GM21528 (cell line): ENCODE measurements around the gene RNF168.
A peak's percentile ranks its signal among the peaks of the same experiment; 100 is the strongest.
"Not testable (repeated sequence)": the region's sequence is repeated elsewhere in the genome, so short reads cannot be mapped to it uniquely, and the experiment has no call there.

Experiments
- ATAC-seq: cut with Tn5 transposase; IDR thresholded peaks from one replicate; pipeline ENCODE4 v1.9.1; 2021; ENCODE audit warnings: mild to moderate bottlenecking, moderate library complexity; ENCODE audit not compliant: unreplicated experiment, low FRiP score

Gene RNF168

DNA sequence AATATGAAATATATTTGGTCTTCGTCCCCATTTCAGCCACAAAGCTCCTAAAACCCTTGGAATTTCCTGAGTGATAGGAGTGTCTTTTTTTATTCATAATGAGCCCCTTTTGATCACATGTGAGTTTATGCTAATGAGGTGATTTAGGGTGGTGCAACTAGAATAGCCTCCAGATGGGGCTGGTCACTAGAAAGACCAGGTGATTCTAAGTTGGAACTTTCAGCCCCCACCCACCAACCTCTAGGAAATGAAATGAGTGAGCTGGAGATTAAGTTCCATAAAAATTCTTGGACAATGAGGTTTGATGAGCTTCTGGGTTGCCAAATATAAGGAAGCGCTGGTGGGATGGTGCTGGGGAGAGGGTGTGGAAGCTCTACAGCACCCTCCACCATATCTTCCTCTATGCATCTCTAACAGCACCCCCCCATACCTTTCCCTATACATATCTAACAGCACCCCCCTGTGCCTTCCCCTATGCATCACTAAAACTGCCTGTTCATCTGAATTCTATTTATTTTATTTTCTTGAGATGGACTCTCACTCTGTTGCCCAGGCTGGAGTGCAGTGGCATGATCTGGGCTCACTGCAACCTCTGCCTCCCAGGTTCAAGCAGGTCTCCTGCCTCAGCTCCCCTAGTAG lies 13.7 kb upstream of the RNF168 start:
- no peak for ATAC-seq

DNA sequence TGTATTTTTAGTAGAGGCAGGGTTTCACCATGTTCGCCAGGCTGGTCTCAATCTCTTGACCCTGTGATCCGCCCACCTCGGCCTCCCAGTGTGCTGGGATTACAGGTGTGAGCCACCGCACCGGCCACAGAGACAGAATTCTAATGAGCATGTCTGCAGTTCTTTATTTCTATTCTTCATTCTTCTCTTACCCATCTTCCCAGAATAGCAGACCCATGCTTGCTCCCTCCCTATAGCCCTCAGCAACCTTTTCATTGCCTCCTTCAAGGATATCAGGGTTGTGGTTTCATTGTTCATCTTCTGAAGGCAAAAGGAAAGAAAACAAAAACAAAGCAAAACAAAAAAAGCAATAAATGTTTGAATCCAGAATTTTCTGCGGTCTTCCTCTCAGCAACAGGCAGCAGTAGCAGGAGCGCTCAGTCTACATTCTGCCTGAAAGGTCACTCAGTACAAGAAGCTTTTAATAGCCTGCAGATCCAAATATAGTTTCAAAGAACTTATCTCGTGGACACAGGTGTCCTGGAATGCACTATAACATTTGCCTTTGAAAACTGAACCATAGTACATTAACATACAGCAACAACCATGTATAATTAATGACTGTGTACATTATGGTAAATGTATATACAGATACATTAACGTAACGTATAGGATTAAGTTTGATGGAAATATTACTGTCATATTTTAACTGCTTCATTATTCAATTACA lies 11.5 kb upstream of the RNF168 start, which contains the start of gene SMCO1:
Gene SMCO1, minus strand, starts transcription at position 434 of the 709 bp plus-strand sequence. Its CDS starts 137 bp downstream, at position 297.
- no peak for ATAC-seq

DNA sequence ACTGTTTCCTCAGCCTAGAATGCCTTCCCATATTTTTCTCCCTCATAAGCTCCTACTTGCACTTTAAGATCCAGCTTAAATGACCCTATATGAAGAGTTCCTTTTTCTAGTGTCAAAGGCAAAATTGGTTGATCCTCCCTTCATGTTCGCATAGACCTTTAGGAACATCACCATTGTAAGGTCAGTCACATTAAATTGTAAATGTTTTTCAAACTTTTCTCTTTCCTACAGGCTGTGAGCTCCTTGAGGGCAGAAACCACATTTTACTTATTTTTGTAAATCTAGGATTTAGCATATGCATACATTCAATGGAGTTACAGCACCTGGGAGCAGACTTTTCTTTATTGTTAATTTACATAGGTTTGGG lies 10.8 kb upstream of the RNF168 start:
- ATAC-seq: no peak

DNA sequence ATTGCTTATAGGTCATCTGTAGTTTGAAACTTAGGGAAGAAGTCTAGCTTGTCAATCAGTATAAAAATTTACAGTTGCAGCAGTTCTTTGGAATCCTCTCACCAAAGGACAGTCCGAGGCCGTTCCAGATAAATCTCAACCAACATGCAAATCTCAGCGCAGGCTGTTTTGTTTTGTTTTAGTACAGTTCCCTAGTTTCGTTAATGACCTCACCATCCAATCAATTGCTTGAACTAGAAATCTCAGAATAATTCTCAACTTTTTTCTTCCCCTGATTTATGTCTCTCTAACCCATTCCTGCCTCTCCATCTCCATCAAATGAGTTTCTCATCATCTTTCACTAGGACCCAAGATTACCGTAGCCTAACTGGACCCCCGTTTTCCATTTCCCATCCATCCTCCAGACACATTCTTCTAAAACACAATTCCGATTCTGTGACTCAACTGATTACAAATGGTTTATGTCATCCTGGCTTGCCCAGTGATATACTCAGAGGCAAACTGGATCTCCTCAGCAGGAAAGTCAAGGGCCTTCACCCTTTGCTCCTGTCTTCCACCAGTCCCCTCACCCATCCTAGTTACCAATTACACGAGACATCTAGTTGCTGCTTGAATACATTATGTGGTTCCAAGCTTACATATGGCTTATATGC lies 10.3 kb upstream of the RNF168 start:
- no peak for ATAC-seq

DNA sequence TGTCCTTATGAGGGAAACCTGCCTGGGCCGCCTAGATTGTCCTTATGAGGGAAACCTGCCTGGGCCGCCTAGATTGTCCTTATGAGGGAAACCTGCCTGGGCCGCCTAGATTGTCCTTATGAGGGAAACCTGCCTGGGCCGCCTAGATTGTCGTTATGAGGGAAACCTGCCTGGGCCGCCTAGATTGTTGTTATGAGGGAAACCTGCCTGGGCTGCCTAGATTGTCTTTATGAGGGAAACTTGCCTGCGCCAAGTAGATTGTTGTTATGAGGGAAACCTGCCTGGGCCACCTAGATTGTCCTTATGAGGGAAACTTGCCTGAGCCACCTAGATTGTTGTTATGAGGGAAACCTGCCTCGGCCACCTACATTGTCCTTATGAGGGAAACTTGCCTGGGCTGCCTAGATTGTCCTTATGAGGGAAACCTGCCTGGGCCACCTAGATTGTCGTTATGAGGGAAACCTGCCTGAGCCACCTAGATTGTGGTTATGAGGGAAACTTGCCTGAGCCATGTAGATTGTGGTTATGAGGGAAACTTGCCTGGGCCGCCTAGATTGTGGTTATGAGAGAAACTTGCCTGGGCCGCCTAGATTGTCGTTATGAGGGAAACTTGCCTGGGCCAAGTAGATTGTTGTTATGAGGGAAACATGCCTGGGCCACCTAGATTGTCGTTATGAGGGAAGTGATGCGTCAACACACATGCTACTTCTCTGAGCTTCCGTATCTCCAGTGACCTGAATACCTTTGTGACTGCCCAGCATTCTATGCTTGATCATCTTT lies 8.3 kb upstream of the RNF168 start:
- ATAC-seq: not testable (repeated sequence)

DNA sequence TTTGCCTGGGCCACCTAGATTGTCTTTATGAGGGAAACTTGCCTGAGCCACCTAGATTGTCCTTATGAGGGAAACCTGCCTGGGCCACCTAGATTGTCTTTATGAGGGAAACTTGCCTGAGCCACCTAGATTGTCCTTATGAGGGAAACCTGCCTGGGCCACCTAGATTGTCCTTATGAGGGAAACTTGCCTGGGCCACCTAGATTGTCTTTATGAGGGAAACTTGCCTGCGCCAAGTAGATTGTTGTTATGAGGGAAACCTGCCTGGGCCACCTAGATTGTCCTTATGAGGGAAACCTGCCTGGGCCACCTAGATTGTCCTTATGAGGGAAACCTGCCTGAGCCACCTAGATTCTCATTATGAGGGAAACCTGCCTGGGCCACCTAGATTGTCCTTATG lies 7.5 kb upstream of the RNF168 start:
- ATAC-seq: not testable (repeated sequence)

DNA sequence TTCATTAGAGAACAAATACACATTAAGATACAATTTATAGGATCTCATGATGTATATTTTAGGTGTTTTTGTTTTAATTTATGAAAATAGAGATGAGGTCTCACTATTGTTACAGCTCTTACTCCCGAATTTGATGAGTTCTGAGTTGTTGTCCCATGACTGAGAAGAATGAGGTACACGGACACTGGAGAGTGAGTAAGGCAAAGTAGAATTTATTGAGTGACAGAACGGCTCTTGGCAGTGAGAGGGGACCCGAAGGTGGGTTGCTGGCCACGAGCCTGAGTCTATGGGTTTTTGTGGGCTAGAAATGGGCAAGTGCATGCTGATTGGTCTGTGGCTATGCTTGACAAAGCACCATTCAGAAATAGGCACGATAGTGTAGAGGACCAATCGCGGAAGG lies 3.1 kb upstream of the RNF168 start:
- no peak for ATAC-seq

DNA sequence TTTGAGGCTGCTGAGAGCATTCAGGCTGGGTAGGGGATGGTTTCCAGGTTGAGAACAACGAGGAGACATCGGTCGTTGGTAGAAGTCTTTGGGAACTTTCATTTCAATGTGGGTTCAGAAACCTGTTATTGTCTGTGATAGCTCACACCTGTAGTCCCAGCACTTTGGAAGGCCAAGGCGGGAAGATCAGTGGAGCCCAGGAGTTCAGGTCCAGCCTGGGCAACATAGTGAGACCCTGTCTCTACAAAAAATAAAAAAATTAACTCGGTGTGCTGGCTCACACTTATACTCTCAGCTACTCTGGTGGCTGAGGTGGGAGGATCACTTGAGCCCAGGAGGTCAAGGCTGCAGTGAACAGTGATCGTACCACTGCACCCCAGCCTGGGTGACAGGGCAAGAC lies 988 bp upstream of the RNF168 start:
- no peak for ATAC-seq

DNA sequence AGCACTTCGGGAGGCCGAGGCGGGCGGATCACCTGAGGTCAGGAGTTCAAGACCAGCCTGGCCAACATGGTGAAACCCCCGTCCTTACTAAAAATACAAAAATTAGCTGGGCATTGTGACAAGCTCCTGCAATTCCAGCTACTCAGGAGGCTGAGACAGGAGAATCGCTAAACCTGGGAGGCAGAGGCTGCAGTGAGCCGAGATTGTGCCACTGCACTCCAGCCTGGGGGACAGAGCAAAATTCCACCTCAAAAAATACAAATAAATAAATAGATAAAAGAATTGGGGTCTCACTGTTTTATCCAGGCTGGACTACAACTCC lies 470 bp upstream of the RNF168 start:
- ATAC-seq: not testable (repeated sequence)

DNA sequence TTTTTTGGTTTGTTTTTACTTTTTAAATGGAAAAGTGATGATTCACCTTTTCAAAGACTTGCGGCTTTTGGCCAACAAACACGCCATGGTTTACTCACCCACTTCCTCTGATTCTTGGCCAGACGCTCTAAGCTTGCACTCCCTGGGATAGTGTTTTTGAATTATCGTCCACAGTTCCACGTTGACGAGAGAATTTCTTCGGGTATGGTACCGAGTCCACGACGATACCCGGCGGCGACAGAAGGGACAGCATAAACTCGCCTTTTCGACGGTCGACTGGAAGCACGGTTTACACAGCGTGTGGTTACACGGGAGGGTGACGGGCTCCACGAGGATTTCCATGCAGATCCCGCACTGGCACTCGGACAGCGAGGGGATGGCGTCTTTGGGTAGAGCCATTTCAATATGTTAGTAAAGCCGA lies 783 bp downstream of the RNF168 start:
- peak; percentile 5 for ATAC-seq

DNA sequence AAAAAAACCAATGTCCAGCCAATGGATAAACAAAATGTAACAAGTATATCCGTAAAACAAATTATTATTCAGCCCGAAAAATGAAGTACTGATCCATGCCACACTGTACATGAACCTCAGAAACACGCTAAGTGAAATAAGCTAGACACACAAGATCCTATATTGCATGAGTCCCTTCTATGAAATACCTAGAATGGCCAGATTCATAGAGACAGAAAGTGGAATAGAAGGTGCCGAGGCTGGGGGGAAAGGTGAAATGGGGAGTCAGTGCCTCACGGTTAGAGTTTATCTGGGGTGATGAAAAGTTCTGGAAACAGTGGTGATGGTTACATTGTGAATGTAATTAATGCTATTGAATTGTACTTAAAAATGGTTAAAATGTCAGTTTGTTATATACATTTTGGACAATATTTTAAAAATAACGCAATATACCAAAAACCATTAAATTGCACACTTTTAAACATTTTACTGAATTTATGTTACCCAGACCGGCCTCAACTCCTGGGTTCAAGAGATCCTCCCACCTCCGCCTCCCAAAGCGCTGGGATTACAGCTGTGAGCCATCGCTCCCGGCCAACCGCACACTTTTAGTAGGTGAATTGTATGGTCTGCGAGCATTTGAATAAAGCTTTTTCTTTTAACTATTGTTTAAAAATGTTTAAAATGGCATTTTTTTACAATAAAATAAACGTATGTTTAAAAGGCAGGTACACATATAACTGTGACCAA lies 2.1 kb downstream of the RNF168 start:
- no peak for ATAC-seq

DNA sequence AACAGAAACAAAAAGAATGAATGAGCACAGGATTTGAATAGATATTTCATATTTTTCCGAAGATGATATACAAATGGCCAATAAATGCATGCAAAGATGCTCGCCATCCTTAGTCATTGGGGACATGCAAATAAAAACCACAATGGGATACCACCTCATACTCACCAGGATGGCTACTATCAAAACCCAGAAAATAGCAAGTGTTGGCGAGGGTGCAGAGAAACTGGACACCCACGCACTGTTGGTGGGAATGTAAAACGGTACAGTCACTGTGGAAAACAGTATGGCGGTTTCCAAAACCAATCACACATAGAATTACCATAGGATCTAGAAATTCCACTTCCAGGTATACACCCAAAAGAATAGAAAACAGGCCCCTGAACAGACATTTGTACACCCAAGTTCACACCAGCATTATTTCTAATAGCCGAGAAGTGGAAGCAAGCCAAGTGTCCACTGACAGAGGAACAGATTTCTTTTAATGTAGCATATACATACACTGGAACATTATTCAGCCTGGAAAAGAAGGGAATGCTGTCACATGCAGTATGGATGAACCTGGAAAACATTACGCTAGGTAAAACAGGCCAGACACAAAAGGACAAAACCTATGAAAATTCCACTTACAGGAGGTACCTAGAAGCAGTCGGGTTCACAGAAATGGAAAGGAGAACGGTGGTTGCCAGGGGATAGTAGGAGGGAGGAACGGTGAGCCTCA lies 3.6 kb downstream of the RNF168 start:
- no peak for ATAC-seq

DNA sequence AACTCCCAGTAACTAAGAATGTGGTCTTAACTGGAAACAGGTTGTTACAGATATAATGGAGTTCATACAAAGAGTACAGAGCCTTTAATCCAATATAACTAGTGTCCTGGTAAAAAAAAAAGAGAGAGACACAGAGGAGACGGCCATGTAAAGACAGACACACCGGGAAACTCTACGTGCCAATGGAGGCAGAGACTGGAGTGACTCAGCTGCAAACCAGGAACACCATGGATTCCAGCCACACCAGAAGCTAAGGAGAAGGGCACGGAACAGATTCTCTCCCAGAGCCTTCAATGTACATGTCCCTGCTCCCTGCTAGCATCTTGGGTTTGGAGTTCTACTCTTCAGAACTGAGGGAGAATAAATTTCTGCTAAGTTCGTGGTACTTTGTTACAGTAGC lies 4.5 kb downstream of the RNF168 start:
- ATAC-seq: no peak

DNA sequence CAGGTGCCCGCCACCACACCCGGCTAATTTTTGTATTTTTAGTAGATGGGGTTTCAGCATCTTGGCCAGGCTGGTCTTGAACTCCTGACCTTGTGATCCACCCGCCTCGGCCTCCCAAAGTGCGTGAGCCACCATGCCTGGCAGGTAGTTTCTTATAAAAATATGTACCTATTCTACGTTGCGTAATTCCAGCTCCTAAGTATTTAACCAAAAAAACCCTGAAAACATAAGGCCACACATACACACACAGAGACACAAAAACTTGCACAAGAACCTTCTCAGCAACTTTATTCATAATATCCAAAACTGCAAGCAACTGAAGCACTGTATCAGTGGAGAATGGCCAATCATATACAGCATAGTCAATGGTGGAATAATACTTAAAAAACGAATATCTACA lies 5.3 kb downstream of the RNF168 start:
- ATAC-seq: no peak

DNA sequence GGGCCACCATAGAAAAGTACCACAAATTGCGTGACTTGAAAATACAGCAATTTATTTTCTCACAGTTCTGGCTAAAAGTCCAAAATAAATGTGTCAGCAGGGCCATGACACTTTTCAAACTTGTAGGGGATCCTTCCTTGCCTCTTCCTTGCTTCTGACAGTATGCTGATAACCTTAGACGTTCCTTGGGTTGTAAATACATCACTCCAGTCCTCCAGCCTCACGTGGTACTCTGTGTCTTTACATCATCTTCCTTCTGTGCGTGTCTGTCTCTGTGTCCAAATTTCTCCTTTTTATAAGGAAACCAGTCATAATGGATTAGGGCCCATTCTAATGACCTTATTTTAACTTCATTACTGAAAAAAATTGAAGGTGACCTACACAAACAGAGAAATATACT lies 7.4 kb downstream of the RNF168 start:
- ATAC-seq: no peak

DNA sequence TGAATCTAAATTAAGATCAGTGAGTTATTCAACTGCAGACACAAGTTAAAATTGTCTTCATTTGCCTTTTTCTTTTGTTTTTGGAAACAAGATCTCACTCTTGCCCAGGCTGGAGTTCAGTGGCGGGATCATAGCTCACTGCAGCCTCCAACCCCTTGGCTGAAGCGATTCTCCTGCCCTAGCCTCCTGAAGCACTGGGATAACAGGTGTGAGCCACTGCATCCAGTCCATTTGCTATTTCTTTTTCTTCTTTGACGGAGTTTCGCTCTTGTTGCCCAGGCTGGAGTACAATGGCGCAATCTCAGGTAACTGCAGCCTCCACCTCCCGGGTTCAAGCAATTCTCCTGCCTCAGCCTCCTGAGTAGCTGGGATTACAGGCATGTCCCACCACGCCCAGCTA lies 10.3 kb downstream of the RNF168 start:
- no peak for ATAC-seq

DNA sequence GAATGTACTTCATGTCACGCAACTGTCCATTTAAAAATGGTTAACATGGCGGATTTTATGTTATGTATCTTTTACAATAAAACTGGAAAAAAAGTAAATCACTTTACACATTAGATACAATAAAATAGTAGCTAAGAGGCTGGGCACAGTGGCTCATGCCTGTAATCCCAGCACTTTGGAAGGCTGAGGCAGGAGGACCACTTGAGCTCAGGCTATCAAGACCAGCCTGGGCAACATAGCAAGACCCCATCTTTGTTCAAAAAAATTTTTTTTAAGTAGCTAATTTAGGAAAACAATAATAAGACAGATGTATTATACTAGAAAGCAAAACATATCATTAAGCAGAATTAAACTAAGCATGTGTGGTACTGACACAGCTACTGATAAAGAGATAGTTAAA lies 11.5 kb downstream of the RNF168 start:
- ATAC-seq: no peak

DNA sequence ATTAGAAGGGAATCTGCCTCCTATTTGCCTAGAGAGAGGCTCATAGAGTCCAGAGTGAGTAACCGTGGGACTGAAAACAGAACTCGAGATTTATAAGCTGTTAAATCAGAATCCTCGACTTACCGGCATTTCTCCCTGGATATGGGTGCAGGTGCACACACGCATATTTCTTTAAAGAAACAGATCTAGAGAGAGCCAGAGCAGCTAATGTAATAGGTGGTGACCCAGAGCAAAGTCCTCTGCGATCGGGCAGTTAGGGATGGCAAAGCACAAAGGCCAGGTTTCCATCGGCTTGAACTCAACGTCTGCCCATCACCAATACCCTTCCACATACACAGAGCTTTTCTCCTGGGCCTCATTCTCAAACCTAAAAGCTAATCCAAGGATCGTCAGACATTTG lies 13.8 kb downstream of the RNF168 start:
- no peak for ATAC-seq

DNA sequence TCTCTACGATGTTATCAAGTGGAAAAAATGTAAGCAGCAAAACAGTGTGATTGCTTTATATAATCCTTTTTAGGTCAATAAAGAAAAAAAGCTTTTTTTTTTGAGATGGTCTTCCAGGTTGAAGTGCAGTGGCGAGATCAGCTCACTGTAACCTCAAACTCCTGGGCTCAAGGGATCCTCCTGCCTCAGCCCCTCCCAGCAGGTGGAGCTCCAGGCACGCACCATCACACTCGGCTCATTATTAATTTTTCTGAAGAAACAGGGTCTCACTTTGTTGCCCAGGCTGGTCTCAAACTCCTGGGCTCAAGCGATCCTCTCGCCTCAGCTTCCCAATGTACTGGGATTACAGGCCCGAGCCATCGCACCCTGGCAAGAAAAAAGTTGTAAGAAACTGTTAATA lies 17.3 kb downstream of the RNF168 start:
- ATAC-seq: no peak

DNA sequence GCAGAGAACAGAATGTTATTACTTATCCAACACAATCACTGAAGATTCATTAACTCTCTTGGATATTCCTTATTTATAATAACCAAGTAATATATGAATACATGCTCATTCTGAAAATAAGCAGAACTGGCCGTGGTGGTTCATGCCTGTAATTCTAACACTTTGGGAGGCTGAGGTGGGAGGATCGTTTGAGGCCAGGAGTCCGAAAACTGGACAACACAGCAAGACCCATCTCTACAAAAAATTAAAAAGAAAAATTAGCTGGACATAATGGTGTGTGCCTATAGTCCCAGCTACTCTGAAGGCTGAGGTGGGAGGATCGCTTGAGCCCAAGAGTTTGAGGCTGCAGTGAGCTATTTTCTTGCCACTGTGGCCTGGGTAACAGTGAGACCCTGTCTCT lies 25.9 kb downstream of the RNF168 start:
- ATAC-seq: no peak
